Measurements from ENCODE around the gene IER3.
"Not testable (repeated sequence)": the region's sequence is repeated elsewhere in the genome, so short reads cannot be mapped to it uniquely, and the experiment has no call there.

The IER3 gene

DNA sequence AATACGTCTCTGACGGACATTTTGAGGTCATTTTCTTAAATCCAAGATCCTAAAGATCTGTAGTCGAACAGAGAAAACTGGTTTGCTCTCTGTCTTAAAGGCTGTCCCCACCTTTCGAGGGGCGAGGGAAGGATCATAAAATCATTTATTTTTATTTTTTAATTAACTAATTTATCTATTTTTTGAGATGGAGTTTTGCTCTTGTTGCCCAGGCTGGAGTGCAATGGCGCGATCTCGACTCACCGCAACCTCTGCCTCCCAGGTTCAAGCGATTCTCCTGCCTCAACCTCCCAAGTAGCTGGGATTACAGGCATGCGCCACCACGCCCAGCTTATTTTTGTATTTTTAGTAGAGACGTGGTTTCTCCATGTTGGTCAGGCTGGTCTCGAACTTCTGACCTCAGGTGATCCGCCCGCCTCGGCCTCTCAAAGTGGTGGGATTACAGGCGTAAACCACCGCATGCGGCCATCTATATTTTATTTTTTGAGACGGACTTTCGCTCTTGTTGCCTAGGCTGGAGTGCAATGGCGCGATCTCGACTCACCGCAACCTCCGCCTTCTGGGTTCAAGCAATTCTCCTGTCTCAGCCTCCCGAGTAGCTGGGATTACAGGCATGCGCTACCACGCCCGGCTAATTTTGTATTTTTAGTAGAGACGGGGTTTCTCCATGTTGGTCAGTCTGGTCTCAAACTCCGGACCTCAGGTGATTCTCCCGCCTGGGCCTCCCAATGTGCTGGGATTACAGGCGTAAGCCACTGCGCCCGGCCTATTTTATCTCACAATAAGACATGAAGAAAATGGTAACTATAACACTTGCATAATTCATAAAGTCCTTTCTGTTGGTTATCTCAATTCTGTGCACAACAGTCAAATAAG, 26.3 kb downstream of the IER3 start:
- H3K9me3 ChIP-seq (ENCODE audit: control insufficient read depth in 2 of 2, low read length in 2 of 2); H3K27me3 ChIP-seq (ENCODE audit: control insufficient read depth in 2 of 2, insufficient read depth in 2 of 2, low read length in 2 of 2): not testable (repeated sequence)
- Histone ChIP-seq H3K27ac (ENCODE audit: low read depth in 2 of 2, low read length in 2 of 2) (peak overlapping the region; percentile 91 to 93), H3K9ac (ENCODE audit: low read depth in 1 of 2, low read length in 2 of 2) (peak overlapping the region; percentile 72 to 78), H3K4me1 (ENCODE audit: control insufficient read depth in 2 of 2, insufficient read depth in 2 of 2, low read length in 2 of 2) (peaks cover 17 to 28% of the 10 kb centered on the region in 2 donors), H3K36me3 (ENCODE audit: control insufficient read depth in 2 of 2, insufficient read depth in 2 of 2, low read length in 2 of 2) (peaks cover 4 to 14% of the 10 kb centered on the region in 2 donors), H3K4me3 (ENCODE audit: low read length in 2 of 2) (peak overlapping the region; percentile 76 to 89)

GRCh38 chr6:30717129-30717844, 27.1 kb downstream of the IER3 start, which contains the start of gene MDC1:
TSS of gene MDC1 (minus strand) at chr6:30717281. CDS start at chr6:30715175, 2,106 bp downstream.
- Histone ChIP-seq H3K27me3 (ENCODE audit: control insufficient read depth in 2 of 2, insufficient read depth in 2 of 2, low read length in 2 of 2) (no peaks in the 10 kb centered on the region), H3K9ac (ENCODE audit: low read depth in 1 of 2, low read length in 2 of 2) (peak within 1 kb of the TSS; percentile 72 to 82), H3K4me3 (ENCODE audit: low read length in 2 of 2) (peak within 1 kb of the TSS; percentile 76 to 89), H3K9me3 (ENCODE audit: control insufficient read depth in 2 of 2, low read length in 2 of 2) (no peaks in the 10 kb centered on the region), H3K36me3 (ENCODE audit: control insufficient read depth in 2 of 2, insufficient read depth in 2 of 2, low read length in 2 of 2) (peaks cover 8 to 14% of the 10 kb centered on the region in 2 donors), H3K27ac (ENCODE audit: low read depth in 2 of 2, low read length in 2 of 2) (peak within 1 kb of the TSS; percentile 91 to 93), H3K4me1 (ENCODE audit: control insufficient read depth in 2 of 2, insufficient read depth in 2 of 2, low read length in 2 of 2) (peaks cover 10 to 25% of the 10 kb centered on the region in 2 donors)

- peak overlapping the region; percentile 72 to 82 for H3K9ac ChIP-seq (ENCODE audit: low read depth in 1 of 2, low read length in 2 of 2)
- H3K4me3 ChIP-seq (ENCODE audit: low read length in 2 of 2): peak overlapping the region; percentile 76 to 89
- peaks cover 7 to 24% of the 10 kb centered on the region in 2 donors for H3K4me1 ChIP-seq (ENCODE audit: control insufficient read depth in 2 of 2, insufficient read depth in 2 of 2, low read length in 2 of 2)
- peaks cover 13 to 18% of the 10 kb centered on the region in 2 donors for H3K36me3 ChIP-seq (ENCODE audit: control insufficient read depth in 2 of 2, insufficient read depth in 2 of 2, low read length in 2 of 2)
- H3K27ac ChIP-seq (ENCODE audit: low read depth in 2 of 2, low read length in 2 of 2): peak overlapping the region; percentile 84 to 91
- H3K9me3 ChIP-seq (ENCODE audit: control insufficient read depth in 2 of 2, low read length in 2 of 2): no peaks in the 10 kb centered on the region
- no peaks in the 10 kb centered on the region for H3K27me3 ChIP-seq (ENCODE audit: control insufficient read depth in 2 of 2, insufficient read depth in 2 of 2, low read length in 2 of 2)
Measured at GRCh38 chr6:30716879-30717128, 27.5 kb downstream of the IER3 start.

DNA sequence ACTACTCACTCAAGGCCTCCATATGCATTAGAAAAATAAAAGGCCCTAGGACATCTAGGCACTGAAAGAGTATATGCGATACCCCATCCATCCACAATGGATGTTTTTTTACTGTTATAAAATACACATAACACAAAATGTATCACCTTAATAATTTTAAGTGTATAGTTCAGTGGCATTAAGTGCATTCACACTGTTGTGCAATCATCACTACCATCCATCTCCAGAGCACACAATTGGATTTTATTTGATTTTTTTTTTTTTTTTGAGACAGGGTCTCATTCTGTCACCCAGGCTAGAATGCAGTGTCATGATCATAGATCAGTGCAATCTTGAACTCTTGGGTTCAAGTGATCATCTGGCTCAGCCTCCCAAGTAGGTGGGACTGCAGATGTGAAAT, 30.1 kb downstream of the IER3 start:
- peaks cover 17 to 27% of the 10 kb centered on the region in 2 donors for H3K36me3 ChIP-seq (ENCODE audit: control insufficient read depth in 2 of 2, insufficient read depth in 2 of 2, low read length in 2 of 2)
- no peak overlapping the region for H3K9ac ChIP-seq (ENCODE audit: low read depth in 1 of 2, low read length in 2 of 2)
- no peaks in the 10 kb centered on the region for H3K9me3 ChIP-seq (ENCODE audit: control insufficient read depth in 2 of 2, low read length in 2 of 2)
- H3K4me1 ChIP-seq (ENCODE audit: control insufficient read depth in 2 of 2, insufficient read depth in 2 of 2, low read length in 2 of 2): peaks cover 5 to 15% of the 10 kb centered on the region in 2 donors
- no peak overlapping the region for H3K4me3 ChIP-seq (ENCODE audit: low read length in 2 of 2)
- no peak overlapping the region for H3K27ac ChIP-seq (ENCODE audit: low read depth in 2 of 2, low read length in 2 of 2)
- no peaks in the 10 kb centered on the region for H3K27me3 ChIP-seq (ENCODE audit: control insufficient read depth in 2 of 2, insufficient read depth in 2 of 2, low read length in 2 of 2)

GRCh38 chr6:30712441-30712945, 31.9 kb downstream of the IER3 start:
- Histone ChIP-seq H3K36me3 (ENCODE audit: control insufficient read depth in 2 of 2, insufficient read depth in 2 of 2, low read length in 2 of 2) (peaks cover 17 to 34% of the 10 kb centered on the region in 2 donors), H3K27ac (ENCODE audit: low read depth in 2 of 2, low read length in 2 of 2) (no peak overlapping the region), H3K9ac (ENCODE audit: low read depth in 1 of 2, low read length in 2 of 2) (no peak overlapping the region), H3K27me3 (ENCODE audit: control insufficient read depth in 2 of 2, insufficient read depth in 2 of 2, low read length in 2 of 2) (no peaks in the 10 kb centered on the region), H3K4me1 (ENCODE audit: control insufficient read depth in 2 of 2, insufficient read depth in 2 of 2, low read length in 2 of 2) (peaks cover 5 to 8% of the 10 kb centered on the region in 2 donors), H3K9me3 (ENCODE audit: control insufficient read depth in 2 of 2, low read length in 2 of 2) (no peaks in the 10 kb centered on the region), H3K4me3 (ENCODE audit: low read length in 2 of 2) (no peak overlapping the region)

DNA sequence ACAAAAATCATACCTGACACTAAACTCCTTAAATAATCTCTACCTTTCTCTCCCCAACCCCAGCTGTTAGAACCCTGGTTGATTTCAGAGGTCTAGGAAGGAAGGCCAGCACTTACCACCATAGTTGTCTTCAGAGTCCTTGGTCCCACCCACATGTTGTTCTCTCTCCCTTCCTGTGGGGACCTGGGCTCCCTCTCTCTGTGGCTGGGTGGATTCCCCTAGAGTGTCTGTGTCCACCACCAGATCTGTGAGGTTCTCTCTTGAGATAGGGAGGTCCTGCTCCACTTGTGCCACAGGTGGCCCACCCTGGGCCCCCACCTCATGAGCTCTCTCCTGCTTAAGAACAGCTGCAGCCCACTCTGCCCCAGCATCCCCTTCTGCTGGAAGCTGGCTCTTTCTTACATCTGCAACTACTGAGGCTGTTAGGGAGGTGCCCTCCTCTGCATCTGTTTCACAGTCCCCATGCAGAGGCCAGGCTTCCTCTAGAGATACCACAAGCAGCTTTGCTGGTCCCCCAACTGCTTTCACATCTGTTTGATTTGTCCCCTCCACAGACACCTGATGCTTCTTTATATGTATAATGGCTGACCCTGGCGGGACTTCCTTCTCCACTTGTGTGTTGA, 32.5 kb downstream of the IER3 start:
- no peak overlapping the region for H3K27ac ChIP-seq (ENCODE audit: low read depth in 2 of 2, low read length in 2 of 2)
- H3K9me3 ChIP-seq (ENCODE audit: control insufficient read depth in 2 of 2, low read length in 2 of 2): no peaks in the 10 kb centered on the region
- H3K36me3 ChIP-seq (ENCODE audit: control insufficient read depth in 2 of 2, insufficient read depth in 2 of 2, low read length in 2 of 2): peaks cover 20 to 37% of the 10 kb centered on the region in 2 donors
- no peak overlapping the region for H3K9ac ChIP-seq (ENCODE audit: low read depth in 1 of 2, low read length in 2 of 2)
- no peak overlapping the region for H3K4me3 ChIP-seq (ENCODE audit: low read length in 2 of 2)
- H3K27me3 ChIP-seq (ENCODE audit: control insufficient read depth in 2 of 2, insufficient read depth in 2 of 2, low read length in 2 of 2): no peaks in the 10 kb centered on the region
- peaks cover 4 to 6% of the 10 kb centered on the region in 2 donors for H3K4me1 ChIP-seq (ENCODE audit: control insufficient read depth in 2 of 2, insufficient read depth in 2 of 2, low read length in 2 of 2)

GRCh38 chr6:30709101-30709868, 35.1 kb downstream of the IER3 start:
- Histone ChIP-seq H3K27ac (ENCODE audit: low read depth in 2 of 2, low read length in 2 of 2) (no peak overlapping the region), H3K9me3 (ENCODE audit: control insufficient read depth in 2 of 2, low read length in 2 of 2) (no peaks in the 10 kb centered on the region), H3K36me3 (ENCODE audit: control insufficient read depth in 2 of 2, insufficient read depth in 2 of 2, low read length in 2 of 2) (peaks cover 20 to 37% of the 10 kb centered on the region in 2 donors)

GRCh38 chr6:30707281-30707850, 37.0 kb downstream of the IER3 start:
- peaks cover 19 to 32% of the 10 kb centered on the region in 2 donors for H3K36me3 ChIP-seq (ENCODE audit: control insufficient read depth in 2 of 2, insufficient read depth in 2 of 2, low read length in 2 of 2)
- no peak overlapping the region for H3K4me3 ChIP-seq (ENCODE audit: low read length in 2 of 2)
- no peaks in the 10 kb centered on the region for H3K4me1 ChIP-seq (ENCODE audit: control insufficient read depth in 2 of 2, insufficient read depth in 2 of 2, low read length in 2 of 2)
- H3K9me3 ChIP-seq (ENCODE audit: control insufficient read depth in 2 of 2, low read length in 2 of 2): no peaks in the 10 kb centered on the region
- H3K27me3 ChIP-seq (ENCODE audit: control insufficient read depth in 2 of 2, insufficient read depth in 2 of 2, low read length in 2 of 2): no peaks in the 10 kb centered on the region
- H3K9ac ChIP-seq (ENCODE audit: low read depth in 1 of 2, low read length in 2 of 2): no peak overlapping the region
- H3K27ac ChIP-seq (ENCODE audit: low read depth in 2 of 2, low read length in 2 of 2): no peak overlapping the region

More at GRCh38 chr6:30709101-30709868, 35.1 kb downstream of the IER3 start:
- no peaks in the 10 kb centered on the region for H3K4me1 ChIP-seq (ENCODE audit: control insufficient read depth in 2 of 2, insufficient read depth in 2 of 2, low read length in 2 of 2)
- H3K9ac ChIP-seq (ENCODE audit: low read depth in 1 of 2, low read length in 2 of 2): no peak overlapping the region
- no peak overlapping the region for H3K4me3 ChIP-seq (ENCODE audit: low read length in 2 of 2)
- no peaks in the 10 kb centered on the region for H3K27me3 ChIP-seq (ENCODE audit: control insufficient read depth in 2 of 2, insufficient read depth in 2 of 2, low read length in 2 of 2)

DNA sequence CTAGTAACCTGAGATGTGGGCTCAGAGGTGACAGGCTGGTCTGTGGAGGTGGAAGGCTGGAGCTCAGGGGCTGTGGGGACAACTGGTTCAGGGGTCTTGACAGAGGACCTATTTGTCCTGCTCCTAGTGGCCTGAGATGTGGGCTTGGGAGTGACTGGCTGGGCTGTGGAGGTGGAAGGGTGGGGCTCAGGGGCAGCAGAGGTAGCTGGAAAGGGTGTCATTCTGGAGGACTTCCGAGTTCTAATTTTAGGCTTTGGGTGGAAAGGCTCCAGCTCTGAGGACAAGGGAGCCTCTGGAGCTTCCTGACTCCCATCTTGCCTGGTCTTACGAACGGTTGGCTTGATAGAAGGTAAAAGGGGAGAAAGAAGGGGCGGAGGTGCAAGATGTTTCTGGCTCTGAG, 38.7 kb downstream of the IER3 start:
- Histone ChIP-seq H3K9me3 (ENCODE audit: control insufficient read depth in 2 of 2, low read length in 2 of 2) (no peaks in the 10 kb centered on the region), H3K27ac (ENCODE audit: low read depth in 2 of 2, low read length in 2 of 2) (no peak overlapping the region), H3K4me1 (ENCODE audit: control insufficient read depth in 2 of 2, insufficient read depth in 2 of 2, low read length in 2 of 2) (no peaks in the 10 kb centered on the region), H3K27me3 (ENCODE audit: control insufficient read depth in 2 of 2, insufficient read depth in 2 of 2, low read length in 2 of 2) (no peaks in the 10 kb centered on the region), H3K36me3 (ENCODE audit: control insufficient read depth in 2 of 2, insufficient read depth in 2 of 2, low read length in 2 of 2) (peaks cover 10 to 22% of the 10 kb centered on the region in 2 donors), H3K9ac (ENCODE audit: low read depth in 1 of 2, low read length in 2 of 2) (no peak overlapping the region), H3K4me3 (ENCODE audit: low read length in 2 of 2) (no peak overlapping the region)
